ENCODE data around the gene BTF3.
"Not testable (repeated sequence)": the region's sequence is repeated elsewhere in the genome, so short reads cannot be mapped to it uniquely, and the experiment has no call there.

Gene BTF3

DNA sequence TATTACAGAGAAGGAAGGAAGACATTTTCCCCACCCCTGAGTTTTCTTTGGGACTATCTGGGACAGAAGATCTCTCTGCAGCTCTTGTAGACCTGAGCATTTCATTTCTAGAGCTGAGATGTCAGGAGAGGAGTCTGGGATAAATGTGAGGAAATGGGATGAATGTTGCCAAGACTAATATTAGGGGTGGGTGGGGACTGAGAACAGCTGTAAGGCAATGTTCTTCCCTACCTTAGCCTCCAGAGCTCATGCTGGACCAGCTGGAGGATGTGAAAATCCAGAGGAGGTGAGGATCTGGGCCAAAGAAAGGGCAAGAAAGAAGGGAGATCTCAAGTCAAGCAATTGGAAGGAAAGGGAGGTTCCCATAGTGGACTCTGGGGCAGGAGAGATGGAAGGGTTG is 26.6 kb upstream of the BTF3 start:
- no peak overlapping the region for H3K4me3 Mint-ChIP-seq
- no peaks in the 10 kb centered on the region for H3K36me3 Mint-ChIP-seq (ENCODE audit: low read depth)
- H3K4me1 Mint-ChIP-seq: no peaks in the 10 kb centered on the region
- DNase-seq (no peak), ATAC-seq (no peak)
- no peaks in the 10 kb centered on the region for H3K9me3 Mint-ChIP-seq
- no peak overlapping the region for H3K27ac Mint-ChIP-seq
- peaks cover 23% of the 10 kb centered on the region for H3K27me3 Mint-ChIP-seq

GRCh38 chr5:73472116-73472515 is 26.1 kb upstream of the BTF3 start:
- ATAC-seq (no peak), DNase-seq (no peak)
- H3K4me3 Mint-ChIP-seq: no peak overlapping the region
- H3K36me3 Mint-ChIP-seq (ENCODE audit: low read depth): no peaks in the 10 kb centered on the region
- H3K9me3 Mint-ChIP-seq: no peaks in the 10 kb centered on the region
- no peaks in the 10 kb centered on the region for H3K4me1 Mint-ChIP-seq
- H3K27ac Mint-ChIP-seq: no peak overlapping the region
- peaks cover 19% of the 10 kb centered on the region for H3K27me3 Mint-ChIP-seq

DNA sequence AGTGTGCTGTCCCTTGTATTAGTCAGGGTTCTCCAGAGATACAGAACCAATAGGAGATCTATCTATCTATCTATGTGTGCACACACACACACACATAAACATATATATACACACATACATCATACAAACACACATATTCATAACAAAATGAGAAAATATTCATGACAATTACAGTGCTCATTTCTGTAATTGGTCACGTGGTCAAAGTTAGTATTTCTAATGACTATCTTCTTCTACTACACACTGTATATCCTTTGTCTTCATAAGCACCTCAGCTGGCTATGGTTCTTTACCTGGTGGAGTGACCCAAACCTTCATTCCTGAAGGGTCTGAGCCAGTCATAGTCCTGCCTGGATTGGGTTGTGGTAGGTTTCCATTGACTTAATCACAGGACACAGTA is 17.7 kb upstream of the BTF3 start:
- H3K36me3 Mint-ChIP-seq (ENCODE audit: low read depth): no peaks in the 10 kb centered on the region
- H3K27ac Mint-ChIP-seq: no peak overlapping the region
- H3K27me3 Mint-ChIP-seq: peaks cover 22% of the 10 kb centered on the region
- no peak for ATAC-seq
- H3K4me1 Mint-ChIP-seq: no peaks in the 10 kb centered on the region
- no peak overlapping the region for H3K4me3 Mint-ChIP-seq
- DNase-seq: no peak
- no peaks in the 10 kb centered on the region for H3K9me3 Mint-ChIP-seq

- H3K27ac Mint-ChIP-seq: no peak overlapping the region
- ATAC-seq: no peak
- DNase-seq: no peak
- no peaks in the 10 kb centered on the region for H3K9me3 Mint-ChIP-seq
- no peaks in the 10 kb centered on the region for H3K36me3 Mint-ChIP-seq (ENCODE audit: low read depth)
- H3K4me1 Mint-ChIP-seq: no peaks in the 10 kb centered on the region
- H3K4me3 Mint-ChIP-seq: no peak overlapping the region
- peaks cover 32% of the 10 kb centered on the region for H3K27me3 Mint-ChIP-seq
These were observed 15.7 kb upstream of the BTF3 start for GRCh38 chr5:73482383-73483136.

GRCh38 chr5:73483676-73484075 is 14.6 kb upstream of the BTF3 start:
- no peak overlapping the region for H3K4me3 Mint-ChIP-seq
- peaks cover 24% of the 10 kb centered on the region for H3K27me3 Mint-ChIP-seq
- DNase-seq (no peak), ATAC-seq (no peak)
- no peaks in the 10 kb centered on the region for H3K9me3 Mint-ChIP-seq
- H3K27ac Mint-ChIP-seq: no peak overlapping the region
- H3K36me3 Mint-ChIP-seq (ENCODE audit: low read depth): no peaks in the 10 kb centered on the region
- no peaks in the 10 kb centered on the region for H3K4me1 Mint-ChIP-seq

GRCh38 chr5:73484511-73484910 is 13.7 kb upstream of the BTF3 start:
- no peak overlapping the region for H3K4me3 Mint-ChIP-seq
- no peaks in the 10 kb centered on the region for H3K9me3 Mint-ChIP-seq
- H3K27ac Mint-ChIP-seq: no peak overlapping the region
- DNase-seq (no peak), ATAC-seq (no peak)
- peaks cover 23% of the 10 kb centered on the region for H3K27me3 Mint-ChIP-seq
- no peaks in the 10 kb centered on the region for H3K36me3 Mint-ChIP-seq (ENCODE audit: low read depth)
- no peaks in the 10 kb centered on the region for H3K4me1 Mint-ChIP-seq

DNA sequence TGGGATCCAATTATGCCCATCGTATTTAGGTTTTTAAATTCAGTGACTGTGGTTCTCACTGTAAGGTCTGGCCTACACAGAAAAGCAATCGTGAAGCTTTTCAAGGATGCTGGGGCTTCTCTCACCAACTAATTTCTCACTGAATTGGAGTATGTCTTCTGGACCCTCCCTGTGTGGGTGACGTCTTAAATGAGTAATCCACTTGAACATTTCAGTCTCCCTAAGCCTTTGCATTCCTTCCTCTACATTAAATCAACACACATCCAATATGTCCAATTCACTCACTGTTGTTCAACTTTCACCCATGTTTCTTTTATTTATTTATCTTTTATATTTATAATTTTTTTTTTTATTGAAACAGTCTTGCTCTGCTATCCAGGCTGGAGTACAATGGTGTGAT is 12.5 kb upstream of the BTF3 start:
- Mint-ChIP-seq H3K36me3 (ENCODE audit: low read depth) (no peaks in the 10 kb centered on the region), H3K4me1 (no peaks in the 10 kb centered on the region), H3K4me3 (no peak overlapping the region), H3K27ac (no peak overlapping the region), H3K27me3 (peaks cover 22% of the 10 kb centered on the region), H3K9me3 (no peaks in the 10 kb centered on the region)
- ATAC-seq (no peak), DNase-seq (no peak)

DNA sequence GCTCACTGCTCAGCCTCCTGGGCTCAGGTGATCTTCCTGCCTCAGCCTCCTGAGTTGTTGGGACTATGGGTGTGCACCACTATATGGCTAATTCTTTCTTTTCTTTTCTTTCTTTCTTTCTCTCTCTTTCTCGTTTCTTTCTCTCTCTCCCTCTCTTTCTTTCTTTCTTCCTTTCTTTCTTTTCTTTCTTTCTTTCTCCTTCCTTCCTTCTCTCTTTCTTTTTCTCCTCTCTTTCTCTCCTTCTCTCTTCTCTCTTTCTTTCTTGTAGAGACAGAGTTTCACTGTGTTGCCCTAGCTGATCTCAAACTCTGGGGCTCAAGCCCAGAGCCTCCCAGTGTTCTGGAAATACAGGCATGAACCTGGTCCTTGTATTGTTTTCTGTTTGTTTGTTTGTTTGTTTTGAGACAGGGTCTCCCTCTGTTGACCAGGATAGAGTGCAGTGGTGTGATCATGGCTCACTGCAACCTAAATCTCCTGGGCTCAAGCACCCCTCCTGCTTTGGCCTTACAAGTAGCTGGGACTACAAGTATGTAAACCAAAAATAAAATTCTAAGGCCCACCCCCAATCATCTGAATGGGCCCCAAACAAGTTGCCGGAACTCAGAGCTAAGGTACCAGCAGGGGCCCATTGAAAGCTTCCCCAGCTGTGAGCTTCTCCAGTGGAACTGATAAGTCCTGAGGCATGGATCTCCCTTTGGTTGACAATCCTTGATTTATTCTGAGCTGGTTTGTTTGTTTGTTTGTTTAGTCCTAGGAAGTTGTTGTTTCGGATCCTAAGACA is 11.9 kb upstream of the BTF3 start:
- Mint-ChIP-seq H3K4me3 (no peak overlapping the region), H3K27me3 (peaks cover 24% of the 10 kb centered on the region), H3K27ac (no peak overlapping the region), H3K36me3 (ENCODE audit: low read depth) (no peaks in the 10 kb centered on the region), H3K9me3 (no peaks in the 10 kb centered on the region), H3K4me1 (no peaks in the 10 kb centered on the region)
- DNase-seq: no peak
- no peak for ATAC-seq

DNA sequence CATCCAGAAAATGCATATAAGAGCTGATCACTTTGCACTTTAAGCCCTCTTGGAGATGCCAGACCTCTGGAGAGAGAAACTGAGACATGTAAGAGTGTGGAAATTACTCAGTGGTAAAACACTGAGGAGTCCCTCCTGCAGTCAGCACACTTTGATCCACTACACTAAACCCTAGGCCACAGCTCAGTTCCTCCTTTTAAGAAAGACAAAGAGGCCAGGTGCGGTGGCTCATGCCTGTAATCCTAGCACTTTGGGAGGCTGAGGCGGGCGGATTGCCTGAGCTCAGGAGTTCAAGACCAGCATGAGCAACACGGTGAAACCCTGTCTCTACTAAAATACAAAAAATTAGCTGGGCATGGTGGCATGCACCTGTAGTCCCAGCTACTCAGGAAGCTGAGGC is 11.0 kb upstream of the BTF3 start:
- not testable (repeated sequence) for DNase-seq; H3K4me3 Mint-ChIP-seq; H3K27ac Mint-ChIP-seq; H3K36me3 Mint-ChIP-seq (ENCODE audit: low read depth); H3K9me3 Mint-ChIP-seq; ATAC-seq; H3K4me1 Mint-ChIP-seq
- peaks cover 24% of the 10 kb centered on the region for H3K27me3 Mint-ChIP-seq

- ATAC-seq: no peak
- no peaks in the 10 kb centered on the region for H3K4me1 Mint-ChIP-seq
- H3K36me3 Mint-ChIP-seq (ENCODE audit: low read depth): no peaks in the 10 kb centered on the region
- no peaks in the 10 kb centered on the region for H3K9me3 Mint-ChIP-seq
- H3K4me3 Mint-ChIP-seq: no peak overlapping the region
- peaks cover 26% of the 10 kb centered on the region for H3K27me3 Mint-ChIP-seq
- H3K27ac Mint-ChIP-seq: no peak overlapping the region
- DNase-seq: no peak
These were observed 10.4 kb upstream of the BTF3 start for GRCh38 chr5:73487815-73488214.

- peaks cover 31% of the 10 kb centered on the region for H3K27me3 Mint-ChIP-seq
- H3K9me3 Mint-ChIP-seq: no peaks in the 10 kb centered on the region
- no peaks in the 10 kb centered on the region for H3K4me1 Mint-ChIP-seq
- ATAC-seq (no peak), DNase-seq (no peak)
- H3K27ac Mint-ChIP-seq: no peak overlapping the region
- H3K36me3 Mint-ChIP-seq (ENCODE audit: low read depth): no peaks in the 10 kb centered on the region
- no peak overlapping the region for H3K4me3 Mint-ChIP-seq
These were observed 9.4 kb upstream of the BTF3 start for GRCh38 chr5:73488806-73489205.

- no peak overlapping the region for H3K4me3 Mint-ChIP-seq
- DNase-seq (no peak), ATAC-seq (no peak)
- no peaks in the 10 kb centered on the region for H3K9me3 Mint-ChIP-seq
- peaks cover 35% of the 10 kb centered on the region for H3K27me3 Mint-ChIP-seq
- H3K27ac Mint-ChIP-seq: no peak overlapping the region
- H3K4me1 Mint-ChIP-seq: no peaks in the 10 kb centered on the region
- H3K36me3 Mint-ChIP-seq (ENCODE audit: low read depth): no peaks in the 10 kb centered on the region
These were observed 8.2 kb upstream of the BTF3 start for GRCh38 chr5:73490088-73490487.

- H3K27me3 Mint-ChIP-seq: peaks cover 29% of the 10 kb centered on the region
- ATAC-seq (no peak), DNase-seq (no peak)
These were observed 7.1 kb upstream of the BTF3 start for GRCh38 chr5:73491155-73491554.

GRCh38 chr5:73493421-73493820 is 4.8 kb upstream of the BTF3 start:
- Mint-ChIP-seq H3K27ac (no peak overlapping the region), H3K9me3 (no peaks in the 10 kb centered on the region), H3K27me3 (peaks cover 21% of the 10 kb centered on the region), H3K4me3 (no peak overlapping the region), H3K36me3 (ENCODE audit: low read depth) (peaks cover 5% of the 10 kb centered on the region), H3K4me1 (peaks cover 9% of the 10 kb centered on the region)
- ATAC-seq: no peak
- no peak for DNase-seq

More at GRCh38 chr5:73491155-73491554, 7.1 kb upstream of the BTF3 start:
- Mint-ChIP-seq H3K4me3 (no peak overlapping the region), H3K36me3 (ENCODE audit: low read depth) (no peaks in the 10 kb centered on the region), H3K4me1 (no peaks in the 10 kb centered on the region), H3K27ac (no peak overlapping the region), H3K9me3 (no peaks in the 10 kb centered on the region)

- H3K4me3 Mint-ChIP-seq: no peak overlapping the region
- H3K4me1 Mint-ChIP-seq: peaks cover 16% of the 10 kb centered on the region
- DNase-seq (no peak), ATAC-seq (no peak)
- peaks cover 21% of the 10 kb centered on the region for H3K27me3 Mint-ChIP-seq
- peaks cover 15% of the 10 kb centered on the region for H3K36me3 Mint-ChIP-seq (ENCODE audit: low read depth)
- no peaks in the 10 kb centered on the region for H3K9me3 Mint-ChIP-seq
- no peak overlapping the region for H3K27ac Mint-ChIP-seq
These were observed 3.5 kb upstream of the BTF3 start for GRCh38 chr5:73494721-73495120.

All from activated naive CD8-positive, alpha-beta T cell treated with anti-CD3 and anti-CD28 coated beads, Interleukin-2, amount 50 U/mL, for 24 hours (primary cell).